Measurements from ENCODE around the gene CELF4. TPM values are rescaled to one million over a fixed set of nuclear protein-coding genes. Genes with fewer than 3 reads are reported as not detected.

Gene CELF4
- total RNA-seq, 1 donor from 2014 or later, result not detected

GRCh38 chr18:37395138-37395537, 170.5 kb downstream of the CELF4 start:
- no peak for DNase-seq (ENCODE audit: low read depth)

DNA sequence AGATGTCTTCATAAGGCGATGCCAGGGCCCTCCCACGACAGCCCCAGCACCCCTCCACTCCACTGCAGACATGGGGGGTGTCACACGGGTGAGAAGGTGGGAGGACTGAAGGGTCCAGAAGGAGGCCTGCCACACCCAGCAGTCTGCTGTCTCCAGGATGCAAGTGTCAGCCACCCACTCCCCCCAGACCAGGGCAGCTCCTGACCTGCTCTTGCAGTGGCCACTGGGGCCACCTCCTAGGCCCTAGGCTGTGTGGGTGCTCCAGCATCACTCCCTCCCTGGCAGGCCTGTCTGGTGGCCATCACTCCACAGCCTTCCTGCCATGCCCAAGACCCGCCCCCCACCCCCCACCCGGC, 171.0 kb downstream of the CELF4 start:
- DNase-seq (ENCODE audit: low read depth), result no peak

DNA sequence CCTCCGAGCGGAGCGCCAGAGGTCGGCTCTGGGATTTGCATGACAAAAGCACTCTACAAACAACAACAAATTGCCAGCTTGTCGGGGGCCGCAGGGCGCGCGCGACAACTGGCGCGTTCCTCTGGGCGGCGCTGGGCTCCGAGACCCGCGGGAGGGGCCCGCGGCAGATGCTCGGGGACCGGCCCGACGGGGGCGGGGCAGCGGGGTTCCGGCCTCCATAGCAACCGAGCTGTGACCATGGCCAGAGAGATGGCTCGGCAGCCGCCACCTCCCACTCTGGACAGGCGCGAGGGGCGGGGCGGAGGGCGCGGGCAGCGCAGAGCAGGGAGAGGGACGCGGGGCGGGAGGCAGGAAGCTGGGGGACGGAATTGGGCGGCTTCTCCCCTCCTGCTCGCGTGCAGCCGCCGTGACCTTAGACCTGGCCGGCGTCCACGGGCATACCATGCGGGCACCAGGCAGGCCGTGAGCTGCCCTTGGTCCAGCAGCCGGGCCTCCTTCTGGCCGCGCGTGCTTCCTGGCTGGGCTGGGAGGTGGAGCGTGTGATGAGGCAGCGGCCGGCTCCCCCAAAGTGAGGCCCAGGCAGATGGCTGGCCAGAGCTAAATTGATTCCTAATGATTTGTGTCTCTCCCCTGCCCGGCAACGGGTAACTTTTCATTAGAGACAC, 171.5 kb downstream of the CELF4 start:
- peak; percentile 98 for DNase-seq (ENCODE audit: low read depth)

GRCh38 chr18:37393221-37393827, 172.3 kb downstream of the CELF4 start:
- DNase-seq (ENCODE audit: low read depth), result no peak

DNA sequence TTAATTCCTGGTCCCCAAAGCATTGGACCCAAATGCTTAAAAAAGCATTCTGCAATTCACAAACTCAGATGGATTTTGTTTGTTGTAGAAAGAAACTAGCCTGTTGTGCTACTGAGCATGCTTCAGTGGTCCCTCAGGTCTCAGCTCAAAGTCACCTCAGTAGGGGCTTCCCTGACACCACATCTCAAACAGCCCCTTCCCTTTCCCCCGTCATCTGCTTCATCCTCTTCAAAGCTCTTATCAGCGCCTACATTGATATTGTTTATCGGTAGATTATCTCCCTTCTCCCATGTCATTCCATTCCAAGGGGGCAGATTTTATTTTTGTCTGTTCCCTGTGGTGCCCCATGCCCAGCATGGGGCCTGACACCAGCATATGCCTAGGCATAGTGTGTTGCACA, 172.9 kb downstream of the CELF4 start:
- DNase-seq (ENCODE audit: low read depth), result no peak

DNA sequence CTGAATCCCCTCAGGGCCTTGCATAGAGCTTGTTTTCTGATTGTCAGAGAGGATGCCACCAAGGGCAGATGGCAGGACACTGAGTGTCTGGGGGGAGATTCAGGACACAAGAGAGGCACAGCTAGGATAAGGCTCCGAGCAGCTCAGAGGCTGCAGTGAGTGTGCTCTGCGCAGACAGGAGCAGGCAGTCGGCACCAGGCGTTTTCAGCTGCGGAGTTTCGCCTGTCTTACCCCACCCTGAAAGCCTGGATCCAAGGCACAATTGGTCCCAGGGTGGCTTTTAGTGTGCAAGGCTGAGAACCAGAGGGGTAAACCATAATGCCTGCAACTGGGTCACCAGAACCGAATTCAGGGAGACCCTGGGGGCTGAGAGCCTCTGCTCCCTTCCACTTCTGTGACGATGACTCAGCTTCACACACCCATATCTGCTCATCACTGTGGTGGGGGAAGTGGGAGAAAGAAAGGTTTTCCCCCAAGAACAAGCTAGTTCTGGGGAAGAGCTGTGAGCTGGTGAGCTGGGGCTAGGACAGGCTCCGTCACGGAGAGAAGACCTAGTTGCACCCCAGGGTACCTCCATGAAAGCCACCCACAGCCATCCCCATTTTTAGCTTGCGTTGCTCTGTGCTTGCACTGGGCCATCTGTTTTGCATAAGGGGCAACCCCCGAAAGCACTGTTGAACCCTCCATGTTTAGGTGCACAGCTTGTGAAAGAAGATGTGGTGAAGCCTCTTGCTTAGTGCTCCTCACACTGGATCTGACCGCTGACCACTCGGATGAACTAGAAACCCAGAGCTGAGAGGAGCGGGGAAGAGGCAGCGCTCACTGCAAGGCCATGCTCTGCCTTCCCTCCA, 173.7 kb downstream of the CELF4 start:
- no peak for DNase-seq (ENCODE audit: low read depth)

- DNase-seq (ENCODE audit: low read depth), result no peak
These were observed 174.4 kb downstream of the CELF4 start for GRCh38 chr18:37391156-37391555.

DNA sequence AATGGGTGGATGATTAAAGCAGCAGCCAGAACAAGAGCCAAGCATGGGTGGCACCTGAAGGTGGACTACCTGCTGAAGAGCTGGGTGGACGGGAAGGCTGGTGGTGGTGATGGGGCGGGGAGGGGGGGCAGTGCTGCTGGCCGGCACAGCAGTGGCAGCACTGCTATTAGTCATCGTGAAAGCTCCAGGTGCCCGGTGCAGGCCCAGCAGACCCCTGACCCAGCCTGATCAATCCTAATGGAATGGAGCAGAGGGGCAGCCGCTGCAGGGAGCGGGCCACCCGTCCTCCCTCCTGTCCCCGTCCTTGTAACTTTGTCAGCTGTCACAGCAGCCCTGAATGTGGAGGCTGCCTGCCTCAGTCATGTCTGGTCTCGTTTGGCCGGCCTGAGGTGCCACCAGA, 174.9 kb downstream of the CELF4 start:
- no peak for DNase-seq (ENCODE audit: low read depth)

DNA sequence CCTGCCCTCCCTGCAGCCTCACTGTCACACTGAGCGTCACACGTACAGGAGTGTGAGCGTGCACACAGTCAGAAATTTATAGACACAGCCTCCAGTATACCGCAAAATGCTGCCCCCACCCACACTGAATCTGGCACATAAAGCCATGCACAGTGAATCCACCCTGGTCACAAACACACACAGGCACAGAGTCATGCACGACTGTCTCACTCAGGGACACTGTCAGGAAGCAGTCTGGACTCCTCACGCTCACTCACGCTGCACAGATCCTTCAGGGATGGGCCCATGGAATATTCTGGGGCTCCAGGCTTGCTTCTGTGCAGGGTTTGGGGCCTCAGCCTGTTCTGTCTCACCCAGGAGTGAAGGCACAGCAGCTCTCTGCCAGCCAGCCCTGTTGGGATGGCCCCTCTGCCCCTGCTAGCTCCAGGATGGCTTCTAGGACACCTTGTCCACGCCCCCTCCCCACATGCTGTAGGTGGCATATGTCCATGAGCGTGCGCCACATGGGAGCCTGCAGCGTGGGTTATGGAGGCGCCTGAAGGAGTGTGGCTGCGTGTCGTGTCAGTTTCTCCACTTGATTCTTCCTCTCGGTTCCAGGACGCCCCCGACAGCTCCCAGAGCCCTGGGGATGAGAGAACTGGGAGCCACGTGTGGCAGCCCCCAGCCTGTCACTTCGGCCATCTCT, 175.8 kb downstream of the CELF4 start:
- DNase-seq (ENCODE audit: low read depth), result no peak

DNA sequence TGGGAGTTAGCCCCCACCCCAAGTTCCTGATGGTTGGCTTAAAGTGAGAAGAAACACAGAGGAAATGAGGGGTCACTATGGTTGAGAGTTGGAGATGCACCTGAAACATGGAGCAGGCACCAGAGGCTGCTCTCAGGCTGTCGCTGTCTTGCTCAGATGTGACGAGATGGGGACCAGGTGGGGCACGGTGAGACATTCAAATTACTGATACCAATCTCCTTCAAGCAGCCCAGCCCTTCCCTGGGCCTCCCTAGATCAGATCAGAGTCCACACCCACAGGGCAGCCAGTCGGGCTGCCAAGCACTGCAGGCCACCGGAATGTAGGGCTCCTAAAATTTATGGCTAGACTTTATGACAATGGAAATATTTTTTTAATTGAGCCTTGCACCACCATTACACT, 176.6 kb downstream of the CELF4 start:
- no peak for DNase-seq (ENCODE audit: low read depth)

DNA sequence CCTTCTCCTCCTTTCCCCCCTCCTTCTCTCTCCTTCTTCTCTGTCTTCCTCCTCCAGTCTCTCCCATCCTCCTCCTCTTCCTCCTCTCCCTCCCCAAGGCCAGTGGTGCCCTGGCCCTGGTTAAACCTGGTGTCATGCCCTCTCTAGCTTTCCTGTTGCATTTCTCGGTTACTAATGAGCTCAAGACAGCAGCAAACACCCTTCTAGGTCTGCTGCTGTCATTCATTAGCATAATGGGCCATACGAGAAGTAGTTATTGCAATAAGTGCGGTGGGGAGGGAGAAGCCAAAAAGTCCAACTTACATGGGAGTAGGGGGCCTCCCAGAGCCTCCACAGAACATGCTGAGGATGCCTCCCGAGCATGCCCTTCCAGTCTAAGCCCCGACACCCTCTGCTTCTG, 177.2 kb downstream of the CELF4 start:
- DNase-seq (ENCODE audit: low read depth), result no peak

GRCh38 chr18:37385846-37386778, 179.5 kb downstream of the CELF4 start:
- peak; percentile 62 for DNase-seq (ENCODE audit: low read depth)

- no peak for DNase-seq (ENCODE audit: low read depth)
These were observed 181.6 kb downstream of the CELF4 start for GRCh38 chr18:37383846-37384595.

- DNase-seq (ENCODE audit: low read depth), result no peak
These were observed 182.4 kb downstream of the CELF4 start for GRCh38 chr18:37383036-37383785.

- no peak for DNase-seq (ENCODE audit: low read depth)
These were observed 184.0 kb downstream of the CELF4 start for GRCh38 chr18:37381554-37381953.

DNA sequence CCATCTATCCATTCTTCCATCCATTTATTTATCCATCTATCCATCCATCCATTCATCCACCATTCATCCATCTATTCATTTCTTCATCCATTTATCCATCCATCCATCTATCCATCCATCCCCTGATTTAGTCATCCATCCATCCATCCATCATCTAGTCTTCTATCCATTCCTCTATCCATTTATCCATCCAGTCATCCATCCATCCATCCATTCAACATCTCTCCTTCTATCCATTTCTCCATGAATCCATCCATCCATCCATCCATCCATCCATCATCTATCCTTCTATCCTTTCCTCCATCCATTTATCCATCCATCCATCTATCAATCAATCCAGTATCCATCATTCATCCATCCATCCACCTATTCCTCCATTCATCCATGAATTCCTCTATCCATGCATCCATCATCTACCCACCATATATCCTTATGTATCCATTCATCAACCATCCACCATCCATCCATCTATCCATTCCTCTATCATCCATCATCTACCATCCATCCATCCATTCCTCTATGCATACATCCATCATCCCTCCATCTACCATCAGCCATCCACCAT, 185.0 kb downstream of the CELF4 start:
- DNase-seq (ENCODE audit: low read depth), result no peak

GRCh38 chr18:37378336-37379010, 187.1 kb downstream of the CELF4 start:
- DNase-seq (ENCODE audit: low read depth), result no peak

- no peak for DNase-seq (ENCODE audit: low read depth)
These were observed 190.4 kb downstream of the CELF4 start for GRCh38 chr18:37375181-37375580.

All from myocyte (in vitro differentiated cells).